Glutamatergic neuron (in vitro differentiated cells): ENCODE data around the gene HTRA1. TPM values are rescaled to one million over a fixed set of nuclear protein-coding genes. Genes with fewer than 3 reads are reported as not detected.

Experiments
- DNase-seq: peaks from one replicate; pipeline ENCODE4 v3.0.0; 2022
- H3K27ac Mint-ChIP-seq: one replicate; pipeline ENCODE4 v1.8.0; 2020; ENCODE audit warnings: mild to moderate bottlenecking, mixed read lengths, inconsistent platforms; ENCODE audit not compliant: unreplicated experiment
- H3K27me3 Mint-ChIP-seq: one replicate; pipeline ENCODE4 v1.8.0; 2020; ENCODE audit warnings: mild to moderate bottlenecking, moderate library complexity, mixed read lengths, inconsistent platforms; ENCODE audit not compliant: unreplicated experiment
- H3K36me3 Mint-ChIP-seq: one replicate; pipeline ENCODE4 v1.8.0; 2020; ENCODE audit warnings: mild to moderate bottlenecking, mixed read lengths, inconsistent platforms; ENCODE audit not compliant: unreplicated experiment
- H3K4me1 Mint-ChIP-seq: one replicate; pipeline ENCODE4 v1.8.0; 2020; ENCODE audit warnings: mild to moderate bottlenecking, low read depth, mixed read lengths, inconsistent platforms; ENCODE audit not compliant: unreplicated experiment
- H3K4me3 Mint-ChIP-seq: one replicate; pipeline ENCODE4 v1.8.0; 2020; ENCODE audit warnings: mild to moderate bottlenecking, mixed read lengths, inconsistent platforms; ENCODE audit not compliant: unreplicated experiment
- H3K9me3 Mint-ChIP-seq: one replicate; pipeline ENCODE4 v1.8.0; 2020; ENCODE audit warnings: mild to moderate bottlenecking, moderate library complexity, mixed read lengths, inconsistent platforms; ENCODE audit not compliant: unreplicated experiment
- total RNA-seq: library from RNA; stranded (reverse); fragmentation: NEBNext Ultra II Directional; extraction: Animal tissue kit (Norgen Biotek cat#: 25700); gene quantifications from one replicate; pipeline ENCODE4 v1.2.1, GENCODE V29; 2021; ENCODE audit not compliant: unreplicated experiment
- TF ChIP-seq, protein P1 (sequence below): fragments of 200-600 bp; sonication (generic); IDR thresholded peaks from one replicate; pipeline ENCODE4 v1.5.0; 2021; ENCODE audit not compliant: partially characterized antibody, unreplicated experiment

Gene HTRA1
- total RNA-seq, 1 donor from 2014 or later = 1.4 TPM

- H3K9me3 Mint-ChIP-seq = no peaks in the 10 kb centered on the region
Observed at GRCh38 chr10:122526892-122527291, 65.5 kb downstream of the HTRA1 start.

DNA sequence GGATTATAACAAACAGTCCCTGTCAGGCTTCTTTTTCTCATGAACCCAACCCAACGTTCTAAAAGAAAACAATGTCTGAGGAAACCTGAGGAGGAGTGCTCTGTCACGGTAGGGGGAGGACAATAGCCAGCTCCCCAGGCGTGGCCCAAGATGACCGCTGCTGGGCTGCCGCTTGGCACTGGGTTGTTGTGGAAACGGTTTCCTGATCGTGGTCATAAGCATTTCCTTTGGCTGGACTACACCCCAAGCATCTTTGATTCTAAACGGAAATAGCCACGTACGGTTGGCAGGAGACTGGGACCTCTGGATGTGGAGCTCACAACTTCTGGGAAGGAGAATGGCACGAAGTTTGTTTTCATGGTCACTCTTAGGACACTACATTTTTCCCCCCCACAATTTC is 68.8 kb downstream of the HTRA1 start:
- Mint-ChIP-seq H3K9me3 (no peaks in the 10 kb centered on the region), H3K27me3 (peaks cover 2% of the 10 kb centered on the region), H3K4me3 (no peak overlapping the region), H3K36me3 (peaks cover 5% of the 10 kb centered on the region), H3K4me1 (peaks cover 13% of the 10 kb centered on the region), H3K27ac (no peak overlapping the region)
- DNase-seq = no peak
- TF ChIP-seq, protein P1, sequence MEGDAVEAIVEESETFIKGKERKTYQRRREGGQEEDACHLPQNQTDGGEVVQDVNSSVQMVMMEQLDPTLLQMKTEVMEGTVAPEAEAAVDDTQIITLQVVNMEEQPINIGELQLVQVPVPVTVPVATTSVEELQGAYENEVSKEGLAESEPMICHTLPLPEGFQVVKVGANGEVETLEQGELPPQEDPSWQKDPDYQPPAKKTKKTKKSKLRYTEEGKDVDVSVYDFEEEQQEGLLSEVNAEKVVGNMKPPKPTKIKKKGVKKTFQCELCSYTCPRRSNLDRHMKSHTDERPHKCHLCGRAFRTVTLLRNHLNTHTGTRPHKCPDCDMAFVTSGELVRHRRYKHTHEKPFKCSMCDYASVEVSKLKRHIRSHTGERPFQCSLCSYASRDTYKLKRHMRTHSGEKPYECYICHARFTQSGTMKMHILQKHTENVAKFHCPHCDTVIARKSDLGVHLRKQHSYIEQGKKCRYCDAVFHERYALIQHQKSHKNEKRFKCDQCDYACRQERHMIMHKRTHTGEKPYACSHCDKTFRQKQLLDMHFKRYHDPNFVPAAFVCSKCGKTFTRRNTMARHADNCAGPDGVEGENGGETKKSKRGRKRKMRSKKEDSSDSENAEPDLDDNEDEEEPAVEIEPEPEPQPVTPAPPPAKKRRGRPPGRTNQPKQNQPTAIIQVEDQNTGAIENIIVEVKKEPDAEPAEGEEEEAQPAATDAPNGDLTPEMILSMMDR = no peak

More at GRCh38 chr10:122526892-122527291, 65.5 kb downstream of the HTRA1 start:
- peaks cover 5% of the 10 kb centered on the region for H3K36me3 Mint-ChIP-seq
- peaks cover 13% of the 10 kb centered on the region for H3K4me1 Mint-ChIP-seq
- TF ChIP-seq, protein P1 = no peak
- no peak overlapping the region for H3K4me3 Mint-ChIP-seq
- H3K27me3 Mint-ChIP-seq = peaks cover 1% of the 10 kb centered on the region
- DNase-seq = no peak
- no peak overlapping the region for H3K27ac Mint-ChIP-seq

GRCh38 chr10:122531261-122531660 is 69.9 kb downstream of the HTRA1 start:
- no peak for DNase-seq
- Mint-ChIP-seq H3K9me3 (no peaks in the 10 kb centered on the region), H3K27me3 (peaks cover 2% of the 10 kb centered on the region), H3K4me1 (peaks cover 12% of the 10 kb centered on the region), H3K4me3 (no peak overlapping the region), H3K36me3 (peaks cover 5% of the 10 kb centered on the region), H3K27ac (no peak overlapping the region)
- TF ChIP-seq, protein P1 = no peak

DNA sequence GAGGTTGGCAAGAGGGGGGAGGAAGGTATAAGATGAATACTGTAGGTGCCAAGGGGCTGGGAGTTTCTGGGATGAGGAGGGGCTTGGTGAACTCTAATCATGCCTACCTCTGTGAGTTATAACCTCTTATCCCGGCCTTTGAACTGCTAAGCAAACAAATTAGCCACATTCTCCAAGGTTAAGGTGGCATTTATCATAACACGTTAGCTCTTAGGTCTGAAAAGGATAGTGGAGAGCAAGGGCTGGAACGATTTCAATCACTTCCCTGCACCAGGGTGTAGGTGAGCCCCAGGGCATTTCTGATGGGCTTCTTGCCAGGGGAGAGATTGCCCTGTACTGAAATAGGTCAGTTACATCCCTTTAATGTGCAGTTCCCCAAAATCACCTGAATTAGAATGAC is 70.6 kb downstream of the HTRA1 start:
- peaks cover 5% of the 10 kb centered on the region for H3K36me3 Mint-ChIP-seq
- DNase-seq = no peak
- H3K27ac Mint-ChIP-seq = no peak overlapping the region
- H3K9me3 Mint-ChIP-seq = no peaks in the 10 kb centered on the region
- H3K4me3 Mint-ChIP-seq = no peak overlapping the region
- H3K4me1 Mint-ChIP-seq = peaks cover 6% of the 10 kb centered on the region
- TF ChIP-seq, protein P1 = no peak
- peaks cover 2% of the 10 kb centered on the region for H3K27me3 Mint-ChIP-seq

GRCh38 chr10:122532601-122533296 is 71.4 kb downstream of the HTRA1 start:
- Mint-ChIP-seq H3K9me3 (no peaks in the 10 kb centered on the region), H3K36me3 (peaks cover 5% of the 10 kb centered on the region), H3K27ac (no peak overlapping the region), H3K4me3 (no peak overlapping the region), H3K27me3 (peaks cover 2% of the 10 kb centered on the region), H3K4me1 (peaks cover 3% of the 10 kb centered on the region)
- DNase-seq = no peak
- TF ChIP-seq, protein P1 = no peak
